Measurements from ENCODE around the gene PRSS36. TPM values are rescaled to one million over a fixed set of nuclear protein-coding genes. Genes with fewer than 3 reads are reported as not detected.
A peak's percentile ranks its signal among the peaks of the same experiment; 100 is the strongest.
"Not testable (repeated sequence)": the region's sequence is repeated elsewhere in the genome, so short reads cannot be mapped to it uniquely, and the experiment has no call there.

PRSS36 gene
- total RNA-seq, 1 donor from 2014 or later: 6.6 TPM

DNA sequence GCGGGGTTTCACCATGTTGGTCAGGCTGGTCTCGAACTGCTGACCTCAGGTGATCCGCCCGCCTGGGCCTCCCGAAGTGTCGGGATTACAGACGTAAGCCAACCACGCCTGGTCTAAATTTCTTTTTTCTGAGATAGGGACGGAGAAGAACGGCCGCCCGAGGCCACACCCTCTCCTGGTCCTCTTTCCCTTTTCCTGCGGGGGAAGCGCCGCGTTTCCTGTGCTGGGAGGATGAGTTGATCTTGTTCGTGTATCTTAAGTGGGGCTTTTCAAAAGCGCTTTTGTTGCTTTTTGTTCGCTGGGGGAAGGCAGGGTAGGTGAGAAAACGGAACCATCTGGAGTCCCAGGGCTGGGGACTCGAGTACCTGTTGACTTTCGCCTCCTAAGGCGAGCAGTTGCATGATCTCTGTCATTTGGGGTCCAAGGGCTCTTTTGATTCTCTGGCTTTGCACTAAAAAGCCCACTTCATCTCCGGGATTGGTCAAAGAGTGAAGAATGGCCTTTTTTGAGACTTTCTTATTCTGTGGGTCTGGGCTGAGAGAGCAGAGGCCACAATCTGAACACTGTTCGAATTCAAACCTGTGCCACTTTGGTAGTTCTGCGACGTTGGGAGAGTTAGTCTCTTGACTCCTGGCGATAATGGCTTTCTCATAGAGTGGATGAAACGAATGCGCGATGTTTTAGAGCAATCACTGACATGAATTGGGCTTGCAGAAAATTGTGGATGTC is 31.4 kb upstream of the PRSS36 start:
- H3K27me3 ChIP-seq (ENCODE audit: low read depth): no peaks in the 10 kb centered on the region
- DNase-seq (peak; percentile 55), ATAC-seq (no peak)
- peaks cover 41% of the 10 kb centered on the region for H3K36me3 ChIP-seq
- peak overlapping the region; percentile 98 for H3K27ac ChIP-seq
- peaks cover 55% of the 10 kb centered on the region for H3K4me1 ChIP-seq
- TF ChIP-seq, protein P1, sequence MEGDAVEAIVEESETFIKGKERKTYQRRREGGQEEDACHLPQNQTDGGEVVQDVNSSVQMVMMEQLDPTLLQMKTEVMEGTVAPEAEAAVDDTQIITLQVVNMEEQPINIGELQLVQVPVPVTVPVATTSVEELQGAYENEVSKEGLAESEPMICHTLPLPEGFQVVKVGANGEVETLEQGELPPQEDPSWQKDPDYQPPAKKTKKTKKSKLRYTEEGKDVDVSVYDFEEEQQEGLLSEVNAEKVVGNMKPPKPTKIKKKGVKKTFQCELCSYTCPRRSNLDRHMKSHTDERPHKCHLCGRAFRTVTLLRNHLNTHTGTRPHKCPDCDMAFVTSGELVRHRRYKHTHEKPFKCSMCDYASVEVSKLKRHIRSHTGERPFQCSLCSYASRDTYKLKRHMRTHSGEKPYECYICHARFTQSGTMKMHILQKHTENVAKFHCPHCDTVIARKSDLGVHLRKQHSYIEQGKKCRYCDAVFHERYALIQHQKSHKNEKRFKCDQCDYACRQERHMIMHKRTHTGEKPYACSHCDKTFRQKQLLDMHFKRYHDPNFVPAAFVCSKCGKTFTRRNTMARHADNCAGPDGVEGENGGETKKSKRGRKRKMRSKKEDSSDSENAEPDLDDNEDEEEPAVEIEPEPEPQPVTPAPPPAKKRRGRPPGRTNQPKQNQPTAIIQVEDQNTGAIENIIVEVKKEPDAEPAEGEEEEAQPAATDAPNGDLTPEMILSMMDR (IDR thresholded peaks at IDR 0.05): no peak
- H3K4me3 ChIP-seq: peak overlapping the region; percentile 88
- no peaks in the 10 kb centered on the region for H3K9me3 ChIP-seq
- intact Hi-C loops (cut with DNase I): no loop called here

DNA sequence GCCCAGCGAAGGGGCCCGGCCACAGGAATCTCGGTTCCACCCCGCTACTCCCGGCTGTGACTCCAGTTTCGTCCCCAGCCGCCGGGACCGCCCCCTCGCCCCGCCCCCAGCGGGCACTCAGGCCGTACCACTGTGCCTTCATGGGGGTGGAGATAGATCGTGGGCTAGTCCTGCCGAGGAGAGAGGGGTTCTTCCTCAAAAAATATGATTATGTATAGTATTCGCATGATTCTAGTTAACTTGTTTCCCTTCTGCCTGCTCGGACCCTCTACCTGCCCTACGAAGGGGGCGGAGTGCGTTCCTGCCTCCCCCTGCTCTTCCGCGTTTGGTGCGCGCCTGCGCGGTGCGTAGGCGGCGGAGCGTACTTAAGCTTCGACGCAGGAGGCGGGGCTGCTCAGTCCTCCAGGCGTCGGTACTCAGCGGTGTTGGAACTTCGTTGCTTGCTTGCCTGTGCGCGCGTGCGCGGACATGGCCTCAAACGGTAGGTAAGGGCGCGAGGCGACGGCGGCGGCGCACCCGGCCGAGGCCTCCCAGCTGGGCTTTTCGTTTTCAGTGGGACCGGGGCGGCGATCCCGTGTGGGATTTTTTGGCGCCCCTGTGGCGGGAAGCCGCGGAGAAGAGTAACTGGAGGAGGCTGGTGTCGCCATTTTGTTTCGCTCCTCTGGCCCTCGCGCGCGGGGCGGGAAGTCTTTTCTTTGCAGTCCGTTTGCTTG is 30.0 kb upstream of the PRSS36 start, which contains the start of gene FUS:
Gene FUS (plus strand): TSS at position 393 of the 713 bp plus-strand sequence. CDS start 76 bp downstream, at position 469.
- intact Hi-C loops (cut with DNase I): no loop called here
- H3K27me3 ChIP-seq (ENCODE audit: low read depth): no peaks in the 10 kb centered on the region
- no peaks in the 10 kb centered on the region for H3K9me3 ChIP-seq
- peak within 1 kb of the TSS; percentile 88 for H3K4me3 ChIP-seq
- peaks cover 27% of the 10 kb centered on the region for H3K36me3 ChIP-seq
- DNase-seq (peak; percentile 94), ATAC-seq (peak; percentile 89 to 96)
- TF ChIP-seq, protein P1 (IDR thresholded peaks at IDR 0.05): no peak
- H3K4me1 ChIP-seq: peaks cover 55% of the 10 kb centered on the region
- peak within 1 kb of the TSS; percentile 98 for H3K27ac ChIP-seq

DNA sequence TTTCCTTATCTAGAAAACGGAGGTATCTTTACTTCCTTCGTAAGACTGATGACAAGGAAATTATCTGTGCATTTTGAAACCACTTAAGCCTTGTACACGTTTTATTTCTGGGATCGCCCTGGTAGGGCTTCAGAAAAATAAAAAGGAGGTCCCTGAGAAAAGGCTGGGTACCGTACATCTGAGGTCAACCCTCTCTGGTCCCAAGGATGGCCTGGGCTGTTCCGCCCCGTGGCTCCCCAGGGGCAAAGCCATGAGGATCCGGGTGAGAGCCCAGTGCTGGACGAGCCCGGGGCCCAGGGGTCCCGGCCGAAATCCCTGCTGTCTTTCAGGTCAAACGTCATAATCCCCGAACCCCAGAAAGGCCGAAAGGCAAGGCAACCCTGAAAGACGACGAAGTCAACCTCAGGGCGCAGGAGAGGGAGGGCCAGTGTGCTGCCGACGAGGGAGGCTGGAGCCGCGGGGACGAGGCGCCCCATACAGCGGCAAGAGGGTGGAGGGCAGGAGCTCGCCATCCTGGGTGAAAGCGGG is 29.4 kb upstream of the PRSS36 start:
- DNase-seq: no peak
- H3K36me3 ChIP-seq: peaks cover 21% of the 10 kb centered on the region
- H3K27me3 ChIP-seq (ENCODE audit: low read depth): no peaks in the 10 kb centered on the region
- intact Hi-C loops (cut with DNase I): no loop called here
- H3K4me1 ChIP-seq: peaks cover 55% of the 10 kb centered on the region
- peak overlapping the region; percentile 98 for H3K27ac ChIP-seq
- H3K9me3 ChIP-seq: no peaks in the 10 kb centered on the region
- H3K4me3 ChIP-seq: peak overlapping the region; percentile 88
- TF ChIP-seq, protein P1 (IDR thresholded peaks at IDR 0.05): no peak
- ATAC-seq: peak in 1 of 2 donors; percentile 1

- no peak overlapping the region for H3K4me3 ChIP-seq
- H3K9me3 ChIP-seq: no peaks in the 10 kb centered on the region
- DNase-seq (peak; percentile 51), ATAC-seq (peak; percentile 2 to 41)
- H3K4me1 ChIP-seq: peaks cover 37% of the 10 kb centered on the region
- intact Hi-C loops (cut with DNase I): no loop called here
- TF ChIP-seq, protein P1 (IDR thresholded peaks at IDR 0.05): no peak
- no peaks in the 10 kb centered on the region for H3K27me3 ChIP-seq (ENCODE audit: low read depth)
- H3K27ac ChIP-seq: no peak overlapping the region
- H3K36me3 ChIP-seq: no peaks in the 10 kb centered on the region
Observed at GRCh38 chr16:31177136-31177535, 27.3 kb upstream of the PRSS36 start.

- peak; percentile 57 to 61 for ATAC-seq
- intact Hi-C loops (cut with DNase I): not testable (repeated sequence)
Observed at GRCh38 chr16:31170048-31170447, 20.2 kb upstream of the PRSS36 start.

More at GRCh38 chr16:31170048-31170447, 20.2 kb upstream of the PRSS36 start:
- not testable (repeated sequence) for H3K4me3 ChIP-seq; DNase-seq; H3K9me3 ChIP-seq; H3K36me3 ChIP-seq; H3K27ac ChIP-seq; H3K27me3 ChIP-seq (ENCODE audit: low read depth); H3K4me1 ChIP-seq
